GM10266 (cell line): Measurements from ENCODE around the gene AQP2.

Source experiments
- DNase-seq: peaks from one replicate; pipeline ENCODE4 v3.0.0; 2012; ENCODE audit errors: extremely low spot score
- TF ChIP-seq, protein P1 (sequence below): IDR thresholded peaks from 2 replicates; pipeline ENCODE4 v1.5.1; 2012; ENCODE audit warnings: mild to moderate bottlenecking, low read depth; ENCODE audit not compliant: control insufficient read depth, insufficient read depth; ENCODE audit errors: missing control alignments

Gene AQP2

DNA sequence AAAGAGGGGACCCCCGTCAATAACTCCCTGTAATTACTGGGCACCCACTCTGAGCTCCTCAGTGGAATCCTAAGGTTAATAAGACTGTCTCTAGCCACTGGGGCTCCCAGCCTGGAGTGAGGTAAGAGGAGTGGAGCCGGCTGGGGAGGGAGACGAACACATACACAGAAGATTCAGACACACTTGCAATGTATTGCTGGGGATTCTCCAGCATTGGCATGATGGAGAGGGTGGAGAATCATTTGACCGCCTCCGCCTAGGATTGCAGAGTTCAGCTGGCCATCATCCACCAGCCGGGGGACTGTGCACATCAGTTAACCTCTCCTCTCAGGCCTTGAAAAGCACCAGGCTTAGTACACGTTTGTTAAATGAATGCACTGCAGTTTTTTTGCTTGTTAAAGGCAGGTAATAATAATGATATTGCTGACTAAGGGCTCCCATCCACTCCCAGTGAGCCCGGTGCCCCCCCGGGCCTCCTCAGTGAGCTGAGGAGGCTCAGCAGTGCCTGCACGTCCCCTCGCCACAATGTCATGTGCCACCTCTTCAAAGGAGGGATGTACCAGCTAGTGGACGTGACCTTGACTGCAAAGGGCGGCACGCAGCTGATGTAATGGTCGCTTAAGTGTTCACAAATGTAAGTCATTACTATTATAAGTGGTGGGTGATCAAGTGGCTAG is 26.5 kb upstream of the AQP2 start:
- no peak for DNase-seq
- TF ChIP-seq, protein P1, sequence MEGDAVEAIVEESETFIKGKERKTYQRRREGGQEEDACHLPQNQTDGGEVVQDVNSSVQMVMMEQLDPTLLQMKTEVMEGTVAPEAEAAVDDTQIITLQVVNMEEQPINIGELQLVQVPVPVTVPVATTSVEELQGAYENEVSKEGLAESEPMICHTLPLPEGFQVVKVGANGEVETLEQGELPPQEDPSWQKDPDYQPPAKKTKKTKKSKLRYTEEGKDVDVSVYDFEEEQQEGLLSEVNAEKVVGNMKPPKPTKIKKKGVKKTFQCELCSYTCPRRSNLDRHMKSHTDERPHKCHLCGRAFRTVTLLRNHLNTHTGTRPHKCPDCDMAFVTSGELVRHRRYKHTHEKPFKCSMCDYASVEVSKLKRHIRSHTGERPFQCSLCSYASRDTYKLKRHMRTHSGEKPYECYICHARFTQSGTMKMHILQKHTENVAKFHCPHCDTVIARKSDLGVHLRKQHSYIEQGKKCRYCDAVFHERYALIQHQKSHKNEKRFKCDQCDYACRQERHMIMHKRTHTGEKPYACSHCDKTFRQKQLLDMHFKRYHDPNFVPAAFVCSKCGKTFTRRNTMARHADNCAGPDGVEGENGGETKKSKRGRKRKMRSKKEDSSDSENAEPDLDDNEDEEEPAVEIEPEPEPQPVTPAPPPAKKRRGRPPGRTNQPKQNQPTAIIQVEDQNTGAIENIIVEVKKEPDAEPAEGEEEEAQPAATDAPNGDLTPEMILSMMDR, result no peak

DNA sequence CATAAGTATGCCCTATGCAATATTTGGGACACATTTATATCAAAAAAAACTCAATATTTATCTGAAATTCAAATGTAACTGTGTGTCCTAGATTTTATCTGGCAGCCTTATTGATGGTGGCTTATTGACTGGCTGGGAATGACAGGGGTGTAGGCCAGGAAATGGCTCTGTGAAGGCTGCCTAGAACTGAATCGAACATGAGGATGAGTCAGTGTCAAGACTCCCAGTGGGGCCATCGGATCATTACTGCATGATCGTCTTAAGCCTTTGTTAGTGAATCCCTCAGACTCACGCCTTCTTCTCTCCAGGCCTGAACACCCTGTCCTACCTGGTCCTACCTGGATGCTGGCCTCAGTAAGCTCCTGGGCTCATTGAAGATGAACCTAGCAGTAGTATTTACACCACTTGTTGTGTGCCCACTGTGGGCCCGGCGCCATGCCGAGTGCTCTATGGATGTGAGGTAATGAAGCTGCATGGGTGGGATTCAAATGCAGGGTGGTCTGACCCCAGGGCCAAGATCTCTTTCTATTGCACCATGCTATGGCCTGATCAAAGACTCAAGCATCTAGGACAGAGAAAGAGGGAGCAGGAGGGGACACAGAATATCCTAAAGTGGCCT is 25.8 kb upstream of the AQP2 start:
- TF ChIP-seq, protein P1, result no peak
- DNase-seq, result no peak

- DNase-seq, result no peak
- TF ChIP-seq, protein P1, result no peak
Measured at GRCh38 chr12:49925433-49926204, 24.9 kb upstream of the AQP2 start.

DNA sequence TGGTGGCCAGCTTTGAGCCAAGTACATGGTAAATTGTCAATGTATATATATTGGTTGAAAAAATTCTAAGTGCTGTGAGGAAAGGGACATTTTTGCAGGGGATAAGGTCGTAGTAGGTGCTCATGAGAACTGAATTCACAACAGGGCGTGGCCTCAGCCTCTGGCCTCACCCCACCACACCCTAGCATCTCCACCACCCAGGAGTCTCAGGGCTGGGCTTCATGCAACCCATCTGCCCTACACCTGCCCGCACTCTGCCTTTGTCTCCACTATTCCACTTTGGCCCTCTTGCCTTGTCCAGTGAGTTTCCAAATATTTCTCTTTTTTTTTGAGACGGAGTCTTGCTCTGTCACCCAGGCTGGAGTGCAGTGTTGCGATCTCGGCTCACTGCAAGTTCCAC is 22.1 kb upstream of the AQP2 start:
- no peak for DNase-seq
- TF ChIP-seq, protein P1, result no peak

DNA sequence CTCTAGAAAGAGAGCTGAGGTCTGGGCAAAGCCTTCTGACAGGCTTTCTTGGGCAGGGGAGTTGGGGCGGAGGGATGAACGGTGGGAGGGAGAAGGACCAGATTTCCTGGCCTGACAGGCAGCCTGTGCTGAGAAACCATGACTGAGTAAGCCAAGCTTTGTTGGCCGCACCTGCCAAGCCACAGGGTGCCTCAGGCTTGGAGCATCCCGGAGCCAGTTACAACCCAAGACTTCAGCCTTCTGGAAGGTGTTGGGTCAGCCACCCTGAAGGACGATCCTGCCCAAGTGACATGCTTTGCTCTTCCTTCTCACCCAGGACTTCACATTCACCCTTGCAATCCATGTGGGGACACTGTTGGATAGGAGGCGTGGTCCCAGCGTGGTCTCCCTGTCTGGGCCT is 21.0 kb upstream of the AQP2 start:
- TF ChIP-seq, protein P1, result no peak
- no peak for DNase-seq

DNA sequence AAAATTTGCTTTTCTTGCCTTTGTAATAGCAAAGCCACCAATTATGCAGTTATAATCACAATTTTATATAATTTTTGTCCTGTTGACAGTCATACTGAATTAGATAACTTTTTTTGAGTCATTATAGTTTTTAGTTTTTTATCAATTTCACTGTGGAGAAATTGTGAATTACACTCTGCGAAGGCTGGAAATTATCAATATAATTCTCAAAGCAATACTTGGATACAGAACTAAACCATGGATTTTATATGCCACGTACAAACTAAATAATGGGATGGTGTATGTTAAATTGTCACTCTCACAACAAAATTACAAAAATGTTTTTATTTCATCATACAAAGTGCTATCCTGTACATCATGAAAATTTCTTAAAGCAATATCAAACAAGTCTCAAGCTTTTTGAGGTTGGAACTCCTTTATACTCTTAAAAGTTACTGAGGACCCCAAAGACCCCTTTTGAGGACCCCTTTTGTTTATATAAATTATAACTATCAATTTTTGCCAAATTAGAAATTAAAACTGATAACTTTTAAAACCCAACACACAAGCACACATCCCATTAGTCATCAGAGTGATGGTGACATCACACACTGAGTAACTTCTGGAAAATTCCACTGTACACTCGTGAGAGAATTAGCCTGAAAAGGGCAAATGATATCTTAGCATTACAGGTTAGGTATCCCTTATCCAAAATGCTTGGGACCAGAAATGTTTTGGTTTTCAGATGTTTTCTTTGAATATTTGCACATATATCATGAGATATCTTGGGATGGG is 19.8 kb upstream of the AQP2 start:
- no peak for DNase-seq
- TF ChIP-seq, protein P1, result no peak
